ENCODE results near the gene DAP.

DAP gene

DNA sequence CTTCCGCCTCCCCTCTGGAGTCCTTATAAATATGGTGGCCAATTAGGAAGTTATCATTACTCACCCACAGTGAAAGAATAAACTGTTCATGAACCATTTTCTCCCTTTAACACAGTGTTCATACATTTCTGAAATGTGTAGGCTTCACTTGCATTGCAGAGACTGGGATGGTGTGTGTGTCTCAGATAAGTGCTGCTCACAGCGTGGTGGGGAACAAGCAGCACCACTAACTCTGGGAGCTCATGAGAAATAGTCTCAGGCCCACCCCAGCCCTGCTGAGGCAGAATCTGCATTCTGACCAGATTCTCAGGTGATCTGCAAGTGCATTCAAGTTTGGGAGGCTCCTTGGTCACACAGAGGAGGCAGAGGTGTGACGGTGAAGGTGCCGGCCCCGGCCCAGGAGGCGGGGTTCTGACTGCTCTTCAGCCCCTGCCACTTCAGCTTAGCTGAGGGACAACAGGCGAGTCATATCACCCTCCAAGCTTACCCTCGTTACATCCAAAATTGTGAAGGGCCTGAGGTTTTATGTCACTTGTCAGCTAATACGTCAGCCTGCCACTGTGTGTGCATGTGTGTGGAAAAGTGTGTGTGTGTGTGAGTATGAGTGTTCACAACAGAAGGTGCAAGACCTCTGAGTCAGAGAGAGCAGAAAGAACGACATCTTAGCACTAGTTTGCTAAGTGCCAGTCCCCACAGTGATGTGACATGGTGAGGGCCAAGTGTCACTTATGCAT is 34.7 kb downstream of the DAP start:
- no peaks in the 10 kb centered on the region for H3F3A ChIP-seq (ENCODE audit: insufficient read depth)
- no peaks in the 10 kb centered on the region for H3K36me3 ChIP-seq (ENCODE audit: low read length)
- H4K20me1 ChIP-seq (ENCODE audit: low read depth, low read length): no peaks in the 10 kb centered on the region
- H3K27me3 ChIP-seq (ENCODE audit: low read length): no peaks in the 10 kb centered on the region
- no peak overlapping the region for H3K4me2 ChIP-seq (ENCODE audit: low read depth, low read length, poor library complexity, severe bottlenecking)
- no peak overlapping the region for H2AFZ ChIP-seq (ENCODE audit: low read depth, low read length, severe bottlenecking)
- TF ChIP-seq EZH2phosphoT487 (conservative IDR thresholded peaks at IDR 0.05; ENCODE audit: low read length): no peak
- TF ChIP-seq, protein P1, sequence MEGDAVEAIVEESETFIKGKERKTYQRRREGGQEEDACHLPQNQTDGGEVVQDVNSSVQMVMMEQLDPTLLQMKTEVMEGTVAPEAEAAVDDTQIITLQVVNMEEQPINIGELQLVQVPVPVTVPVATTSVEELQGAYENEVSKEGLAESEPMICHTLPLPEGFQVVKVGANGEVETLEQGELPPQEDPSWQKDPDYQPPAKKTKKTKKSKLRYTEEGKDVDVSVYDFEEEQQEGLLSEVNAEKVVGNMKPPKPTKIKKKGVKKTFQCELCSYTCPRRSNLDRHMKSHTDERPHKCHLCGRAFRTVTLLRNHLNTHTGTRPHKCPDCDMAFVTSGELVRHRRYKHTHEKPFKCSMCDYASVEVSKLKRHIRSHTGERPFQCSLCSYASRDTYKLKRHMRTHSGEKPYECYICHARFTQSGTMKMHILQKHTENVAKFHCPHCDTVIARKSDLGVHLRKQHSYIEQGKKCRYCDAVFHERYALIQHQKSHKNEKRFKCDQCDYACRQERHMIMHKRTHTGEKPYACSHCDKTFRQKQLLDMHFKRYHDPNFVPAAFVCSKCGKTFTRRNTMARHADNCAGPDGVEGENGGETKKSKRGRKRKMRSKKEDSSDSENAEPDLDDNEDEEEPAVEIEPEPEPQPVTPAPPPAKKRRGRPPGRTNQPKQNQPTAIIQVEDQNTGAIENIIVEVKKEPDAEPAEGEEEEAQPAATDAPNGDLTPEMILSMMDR (IDR thresholded peaks at IDR 0.05; ENCODE audit: insufficient read depth, low read length, poor library complexity, severe bottlenecking): no peak
- no peak overlapping the region for H3K27ac ChIP-seq (ENCODE audit: low read depth, low read length)
- no peak overlapping the region for H3K9ac ChIP-seq (ENCODE audit: low read length)
- no peak overlapping the region for H3K4me3 ChIP-seq (ENCODE audit: insufficient read depth, low read length, poor library complexity, severe bottlenecking)
- peaks cover 4% of the 10 kb centered on the region for H3K79me2 ChIP-seq (ENCODE audit: insufficient read depth, low read length)
- no peaks in the 10 kb centered on the region for H3K9me3 ChIP-seq (ENCODE audit: insufficient read depth, low read length)
- no peaks in the 10 kb centered on the region for H3K9me2 ChIP-seq (replicated peaks; ENCODE audit: insufficient read depth, low read length)

DNA sequence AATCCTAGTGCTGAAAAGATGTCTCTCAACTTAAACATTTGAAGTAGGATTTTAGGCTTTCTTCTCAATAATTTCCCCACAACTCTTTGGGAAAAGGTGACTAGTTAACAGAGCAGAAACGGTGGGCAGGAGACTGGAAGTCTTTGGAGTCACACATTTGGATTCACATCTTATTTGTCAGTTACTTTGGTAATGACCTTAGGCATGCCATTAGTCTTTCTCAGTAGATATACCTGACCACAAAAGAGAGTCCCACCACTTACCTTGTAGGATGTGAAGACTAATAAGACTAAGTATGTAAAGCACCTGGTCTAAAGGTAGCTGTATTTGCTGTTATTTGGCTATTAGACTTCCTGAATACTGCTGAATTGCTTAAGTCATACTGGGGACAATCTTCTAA is 35.4 kb downstream of the DAP start:
- no peaks in the 10 kb centered on the region for H3K27me3 ChIP-seq (ENCODE audit: low read length)
- H3K27ac ChIP-seq (ENCODE audit: low read depth, low read length): no peak overlapping the region
- no peaks in the 10 kb centered on the region for H3K9me3 ChIP-seq (ENCODE audit: insufficient read depth, low read length)
- no peaks in the 10 kb centered on the region for H3F3A ChIP-seq (ENCODE audit: insufficient read depth)
- H3K9ac ChIP-seq (ENCODE audit: low read length): no peak overlapping the region
- H3K9me2 ChIP-seq (replicated peaks; ENCODE audit: insufficient read depth, low read length): no peaks in the 10 kb centered on the region
- no peaks in the 10 kb centered on the region for H4K20me1 ChIP-seq (ENCODE audit: low read depth, low read length)
- TF ChIP-seq, protein P1 (IDR thresholded peaks at IDR 0.05; ENCODE audit: insufficient read depth, low read length, poor library complexity, severe bottlenecking): no peak
- no peak for TF ChIP-seq EZH2phosphoT487 (conservative IDR thresholded peaks at IDR 0.05; ENCODE audit: low read length)
- H3K36me3 ChIP-seq (ENCODE audit: low read length): no peaks in the 10 kb centered on the region
- H2AFZ ChIP-seq (ENCODE audit: low read depth, low read length, severe bottlenecking): no peak overlapping the region
- no peak overlapping the region for H3K4me3 ChIP-seq (ENCODE audit: insufficient read depth, low read length, poor library complexity, severe bottlenecking)
- peaks cover 6% of the 10 kb centered on the region for H3K79me2 ChIP-seq (ENCODE audit: insufficient read depth, low read length)
- H3K4me2 ChIP-seq (ENCODE audit: low read depth, low read length, poor library complexity, severe bottlenecking): no peak overlapping the region

DNA sequence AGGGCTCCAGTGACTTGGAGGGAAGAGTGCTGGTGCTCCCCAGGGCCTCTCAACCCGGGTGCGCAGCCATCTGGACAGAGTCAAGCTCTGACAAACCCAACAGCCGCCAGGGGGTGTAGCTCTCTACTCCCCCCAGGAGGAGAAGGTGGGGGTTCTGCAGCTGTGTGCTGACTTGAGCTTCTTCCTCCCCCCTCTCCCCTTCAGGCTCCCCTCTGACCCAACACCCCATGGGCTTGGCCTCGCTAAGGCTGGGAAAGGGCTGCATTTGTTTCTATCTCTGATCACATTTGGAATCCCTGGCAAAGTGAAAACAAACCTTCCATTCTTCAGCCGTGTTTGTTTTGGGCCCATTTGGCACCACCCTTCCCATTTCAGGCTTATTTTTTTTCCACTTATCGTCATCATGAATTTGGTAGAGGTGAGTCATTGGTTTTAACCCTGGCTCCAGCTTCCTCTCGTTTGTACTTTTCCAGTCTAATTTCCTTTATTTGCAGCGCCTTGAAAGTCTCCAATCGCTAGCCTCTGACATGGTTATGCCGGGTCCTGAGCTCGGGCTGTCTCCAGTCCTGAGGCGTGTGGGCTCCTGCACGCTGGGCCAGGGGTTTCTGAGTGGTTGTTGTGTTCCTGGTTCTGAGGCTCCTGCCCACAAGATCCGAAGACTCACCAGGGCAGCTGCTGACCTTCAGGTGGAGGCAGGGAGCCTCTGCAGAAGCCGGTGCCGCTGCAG is 36.1 kb downstream of the DAP start:
- no peak overlapping the region for H3K4me2 ChIP-seq (ENCODE audit: low read depth, low read length, poor library complexity, severe bottlenecking)
- no peak overlapping the region for H3K9ac ChIP-seq (ENCODE audit: low read length)
- H3K79me2 ChIP-seq (ENCODE audit: insufficient read depth, low read length): peaks cover 6% of the 10 kb centered on the region
- no peak overlapping the region for H2AFZ ChIP-seq (ENCODE audit: low read depth, low read length, severe bottlenecking)
- H4K20me1 ChIP-seq (ENCODE audit: low read depth, low read length): no peaks in the 10 kb centered on the region
- TF ChIP-seq EZH2phosphoT487 (conservative IDR thresholded peaks at IDR 0.05; ENCODE audit: low read length): no peak
- TF ChIP-seq, protein P1 (IDR thresholded peaks at IDR 0.05; ENCODE audit: insufficient read depth, low read length, poor library complexity, severe bottlenecking): no peak
- no peaks in the 10 kb centered on the region for H3K9me3 ChIP-seq (ENCODE audit: insufficient read depth, low read length)
- H3F3A ChIP-seq (ENCODE audit: insufficient read depth): no peaks in the 10 kb centered on the region
- H3K27me3 ChIP-seq (ENCODE audit: low read length): no peaks in the 10 kb centered on the region
- no peaks in the 10 kb centered on the region for H3K36me3 ChIP-seq (ENCODE audit: low read length)
- H3K27ac ChIP-seq (ENCODE audit: low read depth, low read length): no peak overlapping the region
- no peaks in the 10 kb centered on the region for H3K9me2 ChIP-seq (replicated peaks; ENCODE audit: insufficient read depth, low read length)
- no peak overlapping the region for H3K4me3 ChIP-seq (ENCODE audit: insufficient read depth, low read length, poor library complexity, severe bottlenecking)

All from SU-DHL-6 (cell line).